GM06990 (cell line): ENCODE results near the gene PPP1R12A.
"Not testable (repeated sequence)": the region's sequence is repeated elsewhere in the genome, so short reads cannot be mapped to it uniquely, and the experiment has no call there.

ENCODE experiments used
- DNase-seq: peaks from one replicate; pipeline ENCODE4 v3.0.0-alpha.2; 2011; ENCODE audit not compliant: insufficient read length; ENCODE audit errors: extremely low read depth
- H3K27me3 ChIP-seq: replicated peaks from 2 replicates; pipeline ENCODE4 v1.6.0; 2011; ENCODE audit warnings: low read length; ENCODE audit not compliant: control insufficient read depth, insufficient read depth
- H3K36me3 ChIP-seq: 2 replicates; pipeline ENCODE4 v1.5.1; 2011; ENCODE audit warnings: low read length; ENCODE audit not compliant: control insufficient read depth, insufficient read depth
- H3K4me3 ChIP-seq: replicated peaks from 2 replicates; pipeline ENCODE4 v1.5.1; 2011; ENCODE audit warnings: low read depth, mild to moderate bottlenecking, control low read depth, low read length
- TF ChIP-seq, protein P1 (sequence below): IDR thresholded peaks from 2 replicates; pipeline ENCODE4 v1.5.1; 2011; ENCODE audit warnings: low read length, control low read depth, mild to moderate bottlenecking, inconsistent platforms; ENCODE audit not compliant: insufficient read depth, poor library complexity, severe bottlenecking

Gene PPP1R12A

GRCh38 chr12:79935021-79935623, at the start of gene PPP1R12A:
PPP1R12A (minus strand) TSS chr12:79935097; CDS start chr12:79934931, 166 bp downstream.
- TF ChIP-seq, protein P1, sequence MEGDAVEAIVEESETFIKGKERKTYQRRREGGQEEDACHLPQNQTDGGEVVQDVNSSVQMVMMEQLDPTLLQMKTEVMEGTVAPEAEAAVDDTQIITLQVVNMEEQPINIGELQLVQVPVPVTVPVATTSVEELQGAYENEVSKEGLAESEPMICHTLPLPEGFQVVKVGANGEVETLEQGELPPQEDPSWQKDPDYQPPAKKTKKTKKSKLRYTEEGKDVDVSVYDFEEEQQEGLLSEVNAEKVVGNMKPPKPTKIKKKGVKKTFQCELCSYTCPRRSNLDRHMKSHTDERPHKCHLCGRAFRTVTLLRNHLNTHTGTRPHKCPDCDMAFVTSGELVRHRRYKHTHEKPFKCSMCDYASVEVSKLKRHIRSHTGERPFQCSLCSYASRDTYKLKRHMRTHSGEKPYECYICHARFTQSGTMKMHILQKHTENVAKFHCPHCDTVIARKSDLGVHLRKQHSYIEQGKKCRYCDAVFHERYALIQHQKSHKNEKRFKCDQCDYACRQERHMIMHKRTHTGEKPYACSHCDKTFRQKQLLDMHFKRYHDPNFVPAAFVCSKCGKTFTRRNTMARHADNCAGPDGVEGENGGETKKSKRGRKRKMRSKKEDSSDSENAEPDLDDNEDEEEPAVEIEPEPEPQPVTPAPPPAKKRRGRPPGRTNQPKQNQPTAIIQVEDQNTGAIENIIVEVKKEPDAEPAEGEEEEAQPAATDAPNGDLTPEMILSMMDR, result peak; percentile 6
- H3K27me3 ChIP-seq, result no peaks in the 10 kb centered on the region
- peak; percentile 97 for DNase-seq
- H3K36me3 ChIP-seq, result no peaks in the 10 kb centered on the region
- H3K4me3 ChIP-seq, result peak within 1 kb of the TSS; percentile 100

DNA sequence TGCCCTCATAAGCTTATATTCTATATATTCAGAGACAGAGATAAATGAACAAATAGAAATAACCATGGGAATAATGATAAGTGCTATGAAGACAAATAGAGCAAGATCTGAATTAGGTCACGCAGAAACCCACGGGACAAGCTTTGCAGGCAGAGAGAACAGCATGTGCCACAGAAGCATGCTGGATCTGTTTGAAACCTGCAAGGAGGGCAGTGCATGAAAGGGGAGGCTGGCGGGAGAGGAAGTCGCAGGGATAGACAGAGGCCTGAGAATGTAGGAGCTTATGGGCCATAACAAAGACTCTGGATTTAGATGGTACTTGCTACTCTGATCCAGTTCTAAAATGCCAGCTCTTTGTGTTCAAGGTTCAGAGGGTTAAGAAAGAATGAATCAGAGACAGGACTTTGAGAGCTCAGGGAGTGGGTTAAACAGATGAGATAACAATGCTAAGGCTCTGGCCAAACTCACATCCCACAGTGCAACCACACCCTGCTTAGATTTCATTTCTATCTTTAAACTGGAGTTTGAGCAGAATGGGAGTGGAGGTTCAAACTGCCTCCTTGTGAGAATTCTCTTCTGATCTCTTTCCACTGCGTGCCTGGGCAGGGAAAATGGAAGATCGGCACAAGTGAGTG, 49.2 kb upstream of the PPP1R12A start:
- H3K27me3 ChIP-seq, result no peaks in the 10 kb centered on the region
- DNase-seq, result no peak
- no peak overlapping the region for H3K4me3 ChIP-seq
- TF ChIP-seq, protein P1, result no peak
- H3K36me3 ChIP-seq, result no peaks in the 10 kb centered on the region

GRCh38 chr12:79983492-79983891, 48.6 kb upstream of the PPP1R12A start:
- Histone ChIP-seq H3K27me3 (no peaks in the 10 kb centered on the region), H3K4me3 (no peak overlapping the region), H3K36me3 (no peaks in the 10 kb centered on the region)
- no peak for DNase-seq
- TF ChIP-seq, protein P1, result no peak

GRCh38 chr12:79982086-79983062, 47.5 kb upstream of the PPP1R12A start:
- Histone ChIP-seq H3K4me3 (no peak overlapping the region), H3K36me3 (no peaks in the 10 kb centered on the region)
- DNase-seq, result no peak

GRCh38 chr12:79978692-79979091, 43.8 kb upstream of the PPP1R12A start:
- Histone ChIP-seq H3K36me3 (no peaks in the 10 kb centered on the region), H3K4me3 (no peak overlapping the region), H3K27me3 (no peaks in the 10 kb centered on the region)
- no peak for DNase-seq
- TF ChIP-seq, protein P1, result no peak

More at GRCh38 chr12:79982086-79983062, 47.5 kb upstream of the PPP1R12A start:
- no peaks in the 10 kb centered on the region for H3K27me3 ChIP-seq
- TF ChIP-seq, protein P1, result no peak

DNA sequence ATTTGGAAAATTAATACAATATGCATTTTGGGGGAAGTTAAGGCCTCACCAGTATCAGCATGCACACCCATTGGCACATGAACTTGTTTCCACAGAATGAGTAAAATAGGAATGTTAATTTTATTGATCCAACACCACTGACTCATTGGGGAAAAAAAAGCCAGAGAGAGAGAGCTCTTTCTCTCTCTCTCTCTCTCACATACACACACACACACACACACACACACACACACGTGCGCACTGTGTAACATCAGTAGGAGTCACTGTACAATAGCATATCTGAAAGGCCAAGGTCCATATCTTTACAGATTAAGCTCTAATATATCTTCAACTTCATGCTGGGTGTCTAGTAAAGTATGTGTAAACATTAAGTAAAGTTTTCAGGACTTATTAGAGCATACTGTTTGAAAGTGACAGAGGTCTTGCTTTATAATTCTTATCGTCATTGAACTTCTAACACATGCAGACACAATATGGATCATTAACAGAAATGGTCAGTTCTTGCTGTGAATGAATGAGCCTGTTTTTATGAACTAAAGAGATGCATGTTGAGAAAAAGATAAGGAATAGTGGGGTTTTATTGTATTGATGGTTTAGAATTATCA, 43.1 kb upstream of the PPP1R12A start:
- H3K27me3 ChIP-seq, H3K4me3 ChIP-seq, DNase-seq, H3K36me3 ChIP-seq: not testable (repeated sequence)
